ENCODE measurements around the gene FOXC1.

Gene FOXC1

DNA sequence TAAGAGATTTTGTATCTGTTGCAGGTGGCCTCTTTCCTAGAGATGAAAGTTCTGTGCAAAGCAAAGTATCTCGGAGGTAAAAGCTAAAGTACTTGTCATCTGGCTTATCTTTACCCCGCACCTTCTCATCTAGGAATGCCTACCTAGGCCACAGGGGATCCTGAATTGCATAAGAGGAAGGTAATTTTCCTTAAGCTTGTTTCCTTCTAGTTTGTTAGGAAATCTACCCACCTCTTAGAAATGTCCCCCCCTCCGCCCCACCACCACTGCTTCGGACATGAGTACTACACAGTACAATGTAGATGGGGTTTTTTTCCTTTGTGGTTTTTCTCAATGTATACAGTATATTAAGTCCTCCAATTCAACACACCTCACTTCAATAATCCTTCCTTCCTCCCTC lies 21.5 kb downstream of the FOXC1 start:
- Histone ChIP-seq H2AFZ (ENCODE audit: low read depth) (no peak overlapping the region), H3K4me3 (IDR thresholded peaks at IDR 0.05; ENCODE audit: insufficient read depth, low read depth, low read length) (no peak overlapping the region), H3K27me3 (ENCODE audit: insufficient read depth, low read depth) (no peaks in the 10 kb centered on the region), H3K4me2 (no peak overlapping the region), H4K20me1 (ENCODE audit: insufficient read depth) (no peaks in the 10 kb centered on the region), H3K36me3 (ENCODE audit: insufficient read depth) (no peaks in the 10 kb centered on the region), H3K79me2 (ENCODE audit: insufficient read depth, low read depth) (no peaks in the 10 kb centered on the region), H3K4me1 (ENCODE audit: low read depth, poor library complexity, severe bottlenecking) (no peaks in the 10 kb centered on the region), H3K27ac (no peak overlapping the region), H3K9ac (no peak overlapping the region)
- TF ChIP-seq, protein P1, sequence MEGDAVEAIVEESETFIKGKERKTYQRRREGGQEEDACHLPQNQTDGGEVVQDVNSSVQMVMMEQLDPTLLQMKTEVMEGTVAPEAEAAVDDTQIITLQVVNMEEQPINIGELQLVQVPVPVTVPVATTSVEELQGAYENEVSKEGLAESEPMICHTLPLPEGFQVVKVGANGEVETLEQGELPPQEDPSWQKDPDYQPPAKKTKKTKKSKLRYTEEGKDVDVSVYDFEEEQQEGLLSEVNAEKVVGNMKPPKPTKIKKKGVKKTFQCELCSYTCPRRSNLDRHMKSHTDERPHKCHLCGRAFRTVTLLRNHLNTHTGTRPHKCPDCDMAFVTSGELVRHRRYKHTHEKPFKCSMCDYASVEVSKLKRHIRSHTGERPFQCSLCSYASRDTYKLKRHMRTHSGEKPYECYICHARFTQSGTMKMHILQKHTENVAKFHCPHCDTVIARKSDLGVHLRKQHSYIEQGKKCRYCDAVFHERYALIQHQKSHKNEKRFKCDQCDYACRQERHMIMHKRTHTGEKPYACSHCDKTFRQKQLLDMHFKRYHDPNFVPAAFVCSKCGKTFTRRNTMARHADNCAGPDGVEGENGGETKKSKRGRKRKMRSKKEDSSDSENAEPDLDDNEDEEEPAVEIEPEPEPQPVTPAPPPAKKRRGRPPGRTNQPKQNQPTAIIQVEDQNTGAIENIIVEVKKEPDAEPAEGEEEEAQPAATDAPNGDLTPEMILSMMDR (conservative IDR thresholded peaks at IDR 0.05; ENCODE audit: low read depth, low read length) = no peak

DNA sequence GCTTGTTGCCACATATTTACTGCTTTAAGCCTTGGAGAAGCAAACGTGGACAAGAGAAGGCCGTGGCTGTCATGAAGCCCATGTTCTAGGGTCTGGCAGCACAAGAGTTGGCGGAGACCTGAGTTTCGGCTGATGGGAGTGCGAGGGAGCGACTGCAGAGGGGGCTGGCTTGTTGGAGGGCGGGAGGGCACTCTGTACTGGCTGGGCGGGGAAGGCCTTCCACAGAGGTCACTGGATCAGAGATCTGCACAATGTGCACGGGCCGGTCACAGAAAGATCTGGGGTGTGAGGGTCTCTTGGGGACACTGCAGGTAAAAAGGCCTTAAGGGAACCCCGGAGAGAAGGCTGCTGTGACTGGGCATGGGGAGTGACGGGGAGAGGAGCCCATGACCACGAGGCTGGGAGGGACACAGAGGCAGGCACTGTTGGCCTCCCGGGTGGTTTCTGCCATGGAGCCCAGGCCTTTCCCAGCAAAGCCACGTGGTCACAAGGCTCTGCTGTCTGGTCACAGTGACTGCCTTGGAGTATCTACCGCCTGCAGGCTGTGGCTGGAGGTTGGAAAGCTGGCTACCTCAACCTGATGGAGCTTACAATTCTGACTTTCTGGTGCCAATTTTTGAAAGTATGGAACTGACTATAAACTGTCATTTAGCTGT lies 23.8 kb downstream of the FOXC1 start:
- H3K9ac ChIP-seq = no peak overlapping the region
- TF ChIP-seq, protein P1 (conservative IDR thresholded peaks at IDR 0.05; ENCODE audit: low read depth, low read length) = no peak
- no peaks in the 10 kb centered on the region for H4K20me1 ChIP-seq (ENCODE audit: insufficient read depth)
- no peak overlapping the region for H3K4me3 ChIP-seq (IDR thresholded peaks at IDR 0.05; ENCODE audit: insufficient read depth, low read depth, low read length)
- H3K4me2 ChIP-seq = no peak overlapping the region
- H3K27me3 ChIP-seq (ENCODE audit: insufficient read depth, low read depth) = no peaks in the 10 kb centered on the region
- no peak overlapping the region for H3K27ac ChIP-seq
- H3K79me2 ChIP-seq (ENCODE audit: insufficient read depth, low read depth) = no peaks in the 10 kb centered on the region
- no peak overlapping the region for H2AFZ ChIP-seq (ENCODE audit: low read depth)
- no peaks in the 10 kb centered on the region for H3K4me1 ChIP-seq (ENCODE audit: low read depth, poor library complexity, severe bottlenecking)
- H3K36me3 ChIP-seq (ENCODE audit: insufficient read depth) = no peaks in the 10 kb centered on the region

DNA sequence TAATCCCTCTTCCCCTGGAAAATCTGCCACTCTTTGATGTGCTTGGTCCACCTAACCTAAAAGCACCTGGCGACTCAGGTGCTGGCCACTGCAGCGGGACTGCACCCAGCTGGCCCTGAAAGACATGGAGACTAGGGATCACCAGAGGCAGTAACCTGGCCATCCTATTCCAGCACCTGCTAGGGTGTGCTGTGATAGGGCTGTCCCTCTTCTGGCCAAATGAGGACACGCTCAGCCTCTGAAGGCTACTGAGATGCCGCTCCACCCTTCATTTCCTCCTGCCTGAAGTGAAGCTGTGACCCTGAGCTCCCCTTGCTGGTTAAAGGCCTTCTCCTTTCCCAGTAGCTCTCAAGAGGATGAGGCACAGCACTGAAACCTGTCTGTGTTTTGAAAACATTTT lies 24.4 kb downstream of the FOXC1 start:
- H2AFZ ChIP-seq (ENCODE audit: low read depth) = no peak overlapping the region
- no peaks in the 10 kb centered on the region for H3K4me1 ChIP-seq (ENCODE audit: low read depth, poor library complexity, severe bottlenecking)
- H3K79me2 ChIP-seq (ENCODE audit: insufficient read depth, low read depth) = no peaks in the 10 kb centered on the region
- no peak overlapping the region for H3K4me2 ChIP-seq
- H3K36me3 ChIP-seq (ENCODE audit: insufficient read depth) = no peaks in the 10 kb centered on the region
- H3K9ac ChIP-seq = no peak overlapping the region
- TF ChIP-seq, protein P1 (conservative IDR thresholded peaks at IDR 0.05; ENCODE audit: low read depth, low read length) = no peak
- no peaks in the 10 kb centered on the region for H3K27me3 ChIP-seq (ENCODE audit: insufficient read depth, low read depth)
- H3K4me3 ChIP-seq (IDR thresholded peaks at IDR 0.05; ENCODE audit: insufficient read depth, low read depth, low read length) = no peak overlapping the region
- no peaks in the 10 kb centered on the region for H4K20me1 ChIP-seq (ENCODE audit: insufficient read depth)
- no peak overlapping the region for H3K27ac ChIP-seq

DNA sequence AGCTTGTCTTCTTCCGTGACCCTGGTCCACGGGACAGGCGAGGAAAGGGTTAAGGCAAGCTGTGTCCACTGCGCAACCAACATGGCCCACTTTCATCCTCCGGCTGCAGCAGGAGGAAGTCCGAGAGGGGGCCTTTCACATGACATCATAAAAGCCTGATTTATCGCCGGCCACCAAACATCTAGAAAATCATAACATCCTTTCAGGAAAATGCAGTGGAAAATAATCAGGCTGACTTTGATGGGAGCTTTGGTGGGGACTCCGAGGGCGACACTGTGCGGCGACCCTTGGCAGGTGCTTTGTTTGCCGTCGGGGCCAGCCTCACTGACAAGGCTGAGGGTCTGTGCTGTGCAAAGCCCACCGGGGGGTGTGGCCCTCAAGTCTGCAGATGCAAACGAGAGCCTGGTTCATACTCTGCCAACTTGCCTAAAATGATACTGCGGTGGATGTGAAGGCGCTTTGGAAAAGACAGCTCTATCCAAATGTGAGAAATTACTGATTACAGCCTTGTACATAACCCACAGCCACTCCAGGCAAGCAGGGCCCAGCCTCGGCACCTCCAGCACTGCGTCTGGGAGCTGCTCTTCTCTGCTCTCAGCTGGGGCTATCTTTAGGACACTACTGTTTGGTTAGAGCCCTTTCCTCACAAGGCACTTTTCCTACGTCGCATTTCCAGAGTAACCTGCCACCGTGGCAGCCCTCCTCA lies 25.7 kb downstream of the FOXC1 start:
- no peak overlapping the region for H2AFZ ChIP-seq (ENCODE audit: low read depth)
- H4K20me1 ChIP-seq (ENCODE audit: insufficient read depth) = no peaks in the 10 kb centered on the region
- no peaks in the 10 kb centered on the region for H3K79me2 ChIP-seq (ENCODE audit: insufficient read depth, low read depth)
- H3K27ac ChIP-seq = no peak overlapping the region
- TF ChIP-seq, protein P1 (conservative IDR thresholded peaks at IDR 0.05; ENCODE audit: low read depth, low read length) = no peak
- H3K27me3 ChIP-seq (ENCODE audit: insufficient read depth, low read depth) = no peaks in the 10 kb centered on the region
- H3K4me3 ChIP-seq (IDR thresholded peaks at IDR 0.05; ENCODE audit: insufficient read depth, low read depth, low read length) = no peak overlapping the region
- no peaks in the 10 kb centered on the region for H3K36me3 ChIP-seq (ENCODE audit: insufficient read depth)
- H3K4me2 ChIP-seq = no peak overlapping the region
- no peak overlapping the region for H3K9ac ChIP-seq
- no peaks in the 10 kb centered on the region for H3K4me1 ChIP-seq (ENCODE audit: low read depth, poor library complexity, severe bottlenecking)

Measured in KMS-11 (cell line).